PC-3 (cell line): ENCODE data around the gene NRXN2. TPM values are rescaled to one million over a fixed set of nuclear protein-coding genes. Genes with fewer than 3 reads are reported as not detected.

Experiments
- ATAC-seq: fragments of 200-7000 bp; cut with Tn5 transposase; 2 replicates; pipeline ENCODE4 v1.9.1; 2020; ENCODE audit warnings: mild to moderate bottlenecking, moderate library complexity
- BruUV-seq: library from RNA; stranded (reverse); fragments of 400-500 nt; replicated peaks from 2 replicates; lab custom pipeline; 2021; lab: Mats Ljungman, UMichigan
- CTCF ChIA-PET: fragments of 300-600 bp; sonication (Branson Sonifier 250); formaldehyde crosslinking; loops from one replicate; lab custom pipeline; 2022; ENCODE audit warnings: antibody characterized with exemption; lab: Charles Lee
- POLR2A ChIA-PET: fragments of 300-600 bp; sonication (Branson Sonifier 250); formaldehyde crosslinking; loops from one replicate; lab custom pipeline; 2022; ENCODE audit warnings: antibody characterized with exemption; ENCODE audit not compliant: unreplicated experiment; lab: Charles Lee
- DNase-seq: peaks from one replicate; pipeline ENCODE4 v3.0.0-alpha.2; 2015
- H2AFZ ChIP-seq: fragments of 300-600 bp; sonication (generic); 2 replicates; pipeline ENCODE4 v1.6.0; 2016; ENCODE audit warnings: antibody characterized with exemption, low read length
- H3F3A ChIP-seq: fragments of 300-600 bp; sonication (generic); one replicate; pipeline ENCODE4 v1.6.0; 2017; ENCODE audit warnings: antibody characterized with exemption, low read length, control low read depth, mild to moderate bottlenecking; ENCODE audit not compliant: unreplicated experiment
- H3K27ac ChIP-seq: fragments of 300-600 bp; sonication (generic); 2 replicates; pipeline ENCODE4 v1.5.1; 2016; ENCODE audit warnings: mild to moderate bottlenecking, low read length
- H3K27me3 ChIP-seq: fragments of 300-600 bp; sonication (generic); 2 replicates; pipeline ENCODE4 v1.6.1; 2016; ENCODE audit warnings: low read length, mixed read lengths
- H3K36me3 ChIP-seq: fragments of 300-600 bp; sonication (generic); 2 replicates; pipeline ENCODE4 v1.6.1; 2016; ENCODE audit warnings: low read depth, mixed run types, low read length, mixed read lengths
- H3K4me1 ChIP-seq: fragments of 300-600 bp; sonication (generic); 2 replicates; pipeline ENCODE4 v1.5.1; 2016; ENCODE audit warnings: low read length; ENCODE audit not compliant: insufficient read depth
- H3K4me2 ChIP-seq: fragments of 300-600 bp; sonication (generic); 2 replicates; pipeline ENCODE4 v1.6.0; 2016; ENCODE audit warnings: low read length
- H3K4me3 ChIP-seq: fragments of 300-600 bp; sonication (generic); 2 replicates; pipeline ENCODE4 v1.5.1; 2016; ENCODE audit warnings: mild to moderate bottlenecking, low read length, mixed read lengths
- H3K79me2 ChIP-seq: fragments of 300-600 bp; sonication (generic); 2 replicates; pipeline ENCODE4 v1.6.1; 2017; ENCODE audit warnings: low read length, mixed read lengths
- H3K9ac ChIP-seq: fragments of 300-600 bp; sonication (generic); 2 replicates; pipeline ENCODE4 v1.6.0; 2016; ENCODE audit warnings: mild to moderate bottlenecking, low read length
- H3K9me2 ChIP-seq: fragments of 300-600 bp; sonication (generic); replicated peaks from 2 replicates; pipeline ENCODE4 v1.6.1; 2016; ENCODE audit warnings: mixed run types, low read length, mixed read lengths
- H3K9me3 ChIP-seq: fragments of 300-600 bp; sonication (generic); 2 replicates; pipeline ENCODE4 v1.6.1; 2016; ENCODE audit warnings: low read length, mixed read lengths
- H4K20me1 ChIP-seq: fragments of 300-600 bp; sonication (generic); 2 replicates; pipeline ENCODE4 v1.6.1; 2016; ENCODE audit warnings: low read length, mixed read lengths
- EZH2 ChIP-seq: fragments of 300-600 bp; sonication (generic); IDR thresholded peaks from one replicate; pipeline ENCODE4 v1.6.1; 2017; ENCODE audit warnings: antibody characterized with exemption, mild to moderate bottlenecking, low read length; ENCODE audit not compliant: unreplicated experiment
- EZH2phosphoT487 ChIP-seq: fragments of 300-600 bp; sonication (generic); IDR thresholded peaks from 2 replicates; pipeline ENCODE4 v1.6.1; 2018; ENCODE audit warnings: mild to moderate bottlenecking, antibody characterized with exemption, low read length, borderline replicate concordance
- intact Hi-C: fragments of 100-400 bp; cut with micrococcal nuclease; formaldehyde crosslinking; loops from 2 replicates; pipeline ENCODE4 v1.9.0; 2023
- total RNA-seq: library from RNA; depleted of rRNA; stranded (reverse); fragments of >200 nt; gene quantifications from 2 replicates; pipeline ENCODE4 v1.2.3, GENCODE V29; 2014
- TF ChIP-seq, protein P1 (sequence below): fragments of 300-600 bp; sonication (generic); conservative IDR thresholded peaks from 2 replicates; pipeline ENCODE4 v1.5.1; 2017; ENCODE audit warnings: antibody characterized with exemption, low read depth, mild to moderate bottlenecking, low read length

The NRXN2 gene
- total RNA-seq, 1 experiment from 2014 or later = not detected

DNA sequence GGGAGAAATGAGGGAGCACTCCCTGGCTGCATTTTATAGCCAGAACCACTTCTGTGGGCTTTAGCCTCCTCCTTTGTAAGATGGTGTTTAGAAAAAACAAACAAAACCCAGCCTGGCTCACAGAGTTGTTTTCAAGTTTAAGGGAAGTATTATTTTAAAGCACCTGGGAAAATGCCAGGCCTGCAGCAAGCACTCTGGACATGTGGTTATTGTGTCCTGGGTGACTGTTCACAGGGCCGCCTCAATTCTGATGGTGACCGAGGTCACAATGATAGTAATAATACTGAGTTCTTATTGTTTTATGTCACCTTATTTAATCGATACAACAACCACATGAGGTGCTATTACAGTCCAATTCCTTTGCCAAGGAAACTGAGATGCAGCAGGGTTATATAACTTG, 152.7 kb downstream of the NRXN2 start:
- CTCF ChIA-PET = no interaction called here
- no peak for ATAC-seq

DNA sequence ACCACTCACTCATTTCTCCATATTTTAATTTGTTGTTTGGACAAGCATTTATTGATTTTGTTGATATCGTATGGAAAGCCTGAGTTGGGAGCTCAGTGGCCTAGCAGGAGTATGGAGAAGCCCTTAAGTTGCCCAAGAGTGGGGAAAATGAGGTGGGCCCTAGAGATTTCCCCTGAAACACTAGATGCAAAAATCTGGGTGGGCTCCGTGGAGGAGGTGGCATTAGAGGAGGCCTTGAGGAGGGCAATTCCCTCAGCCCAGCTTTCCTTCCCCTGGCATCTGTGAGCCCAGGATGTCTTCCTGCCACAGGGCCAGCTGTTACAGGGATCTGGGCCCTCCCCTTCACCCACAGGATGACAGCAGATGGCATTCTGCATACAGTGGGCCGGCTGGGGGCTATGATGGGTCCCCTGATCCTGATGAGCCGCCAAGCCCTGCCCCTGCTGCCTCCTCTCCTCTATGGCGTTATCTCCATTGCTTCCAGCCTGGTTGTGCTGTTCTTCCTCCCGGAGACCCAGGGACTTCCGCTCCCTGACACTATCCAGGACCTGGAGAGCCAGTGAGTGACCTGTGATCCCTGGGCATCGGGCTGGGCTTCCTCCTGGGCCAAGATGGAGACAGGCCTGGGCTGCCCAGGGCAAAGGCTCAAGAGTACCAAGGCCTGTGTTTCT, 153.6 kb downstream of the NRXN2 start:
- ChIA-PET CTCF (no interaction called here), POLR2A (no interaction called here)
- Histone ChIP-seq H3K9me2 (no peaks in the 10 kb centered on the region), H3K9ac (no peak overlapping the region), H3K4me3 (no peak overlapping the region), H3K9me3 (no peaks in the 10 kb centered on the region), H3K4me1 (0 out of 2 replicates have a peak, but pooled peaks cover 9% of the 10 kb centered on the region), H3K4me2 (no peak overlapping the region), H3F3A (no peaks in the 10 kb centered on the region), H4K20me1 (no peaks in the 10 kb centered on the region), H3K36me3 (no peaks in the 10 kb centered on the region), H3K79me2 (no peaks in the 10 kb centered on the region), H3K27ac (no peak overlapping the region), H2AFZ (no peak overlapping the region), H3K27me3 (peaks cover 24% of the 10 kb centered on the region)
- no peak for ATAC-seq
- BruUV-seq = no TSS peak
- TF ChIP-seq EZH2phosphoT487 (no peak), EZH2 (no peak)
- TF ChIP-seq, protein P1, sequence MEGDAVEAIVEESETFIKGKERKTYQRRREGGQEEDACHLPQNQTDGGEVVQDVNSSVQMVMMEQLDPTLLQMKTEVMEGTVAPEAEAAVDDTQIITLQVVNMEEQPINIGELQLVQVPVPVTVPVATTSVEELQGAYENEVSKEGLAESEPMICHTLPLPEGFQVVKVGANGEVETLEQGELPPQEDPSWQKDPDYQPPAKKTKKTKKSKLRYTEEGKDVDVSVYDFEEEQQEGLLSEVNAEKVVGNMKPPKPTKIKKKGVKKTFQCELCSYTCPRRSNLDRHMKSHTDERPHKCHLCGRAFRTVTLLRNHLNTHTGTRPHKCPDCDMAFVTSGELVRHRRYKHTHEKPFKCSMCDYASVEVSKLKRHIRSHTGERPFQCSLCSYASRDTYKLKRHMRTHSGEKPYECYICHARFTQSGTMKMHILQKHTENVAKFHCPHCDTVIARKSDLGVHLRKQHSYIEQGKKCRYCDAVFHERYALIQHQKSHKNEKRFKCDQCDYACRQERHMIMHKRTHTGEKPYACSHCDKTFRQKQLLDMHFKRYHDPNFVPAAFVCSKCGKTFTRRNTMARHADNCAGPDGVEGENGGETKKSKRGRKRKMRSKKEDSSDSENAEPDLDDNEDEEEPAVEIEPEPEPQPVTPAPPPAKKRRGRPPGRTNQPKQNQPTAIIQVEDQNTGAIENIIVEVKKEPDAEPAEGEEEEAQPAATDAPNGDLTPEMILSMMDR = no peak
- DNase-seq = no peak
- intact Hi-C loops = no loop called here

More for the DNA sequence above, 152.7 kb downstream of the NRXN2 start:
- Histone ChIP-seq H3K9ac (no peak overlapping the region), H3F3A (no peaks in the 10 kb centered on the region), H3K79me2 (no peaks in the 10 kb centered on the region), H3K9me2 (no peaks in the 10 kb centered on the region), H3K4me2 (no peak overlapping the region), H4K20me1 (no peaks in the 10 kb centered on the region), H3K27me3 (peaks cover 33% of the 10 kb centered on the region), H3K4me3 (no peak overlapping the region), H2AFZ (no peak overlapping the region), H3K9me3 (no peaks in the 10 kb centered on the region), H3K4me1 (0 out of 2 replicates have a peak, but pooled peaks cover 9% of the 10 kb centered on the region), H3K27ac (no peak overlapping the region), H3K36me3 (no peaks in the 10 kb centered on the region)
- no peak for DNase-seq
- intact Hi-C loops = no loop called here
- POLR2A ChIA-PET = no interaction called here
- no peak for TF ChIP-seq EZH2phosphoT487
- no peak for TF ChIP-seq EZH2
- TF ChIP-seq, protein P1 = no peak
- no TSS peak for BruUV-seq

DNA sequence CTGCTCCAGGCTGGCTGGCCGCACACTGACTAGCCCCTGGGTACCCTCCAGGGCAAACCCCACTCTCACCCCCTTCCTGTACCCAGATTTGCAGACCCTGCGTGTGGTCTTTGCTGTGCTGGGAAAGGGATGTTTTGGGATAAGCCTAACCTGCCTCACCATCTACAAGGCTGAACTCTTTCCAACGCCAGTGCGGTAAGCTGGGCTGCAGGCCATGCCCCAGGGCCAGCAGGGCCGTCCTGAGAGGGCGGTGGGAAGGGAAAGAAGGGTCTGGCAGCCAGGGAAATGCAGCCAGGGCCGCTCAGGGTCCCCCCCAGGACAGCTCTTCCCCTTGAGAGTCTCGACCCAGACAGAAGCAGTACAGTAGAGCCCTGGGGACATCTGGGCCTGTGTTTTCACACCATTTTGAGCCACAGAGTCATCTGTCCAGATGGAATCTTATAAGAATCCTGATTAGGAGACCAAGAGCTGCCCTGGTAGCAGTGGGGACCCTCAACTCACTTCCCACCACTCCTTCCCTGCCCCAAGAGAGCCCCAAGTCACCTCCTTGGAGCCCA, 154.3 kb downstream of the NRXN2 start:
- TF ChIP-seq EZH2 (no peak), EZH2phosphoT487 (no peak)
- TF ChIP-seq, protein P1 = no peak
- Histone ChIP-seq H3K36me3 (no peaks in the 10 kb centered on the region), H4K20me1 (no peaks in the 10 kb centered on the region), H3K4me2 (no peak overlapping the region), H3K9me2 (no peaks in the 10 kb centered on the region), H3F3A (no peaks in the 10 kb centered on the region), H3K9ac (no peak overlapping the region), H3K4me1 (0 out of 2 replicates have a peak, but pooled peaks cover 9% of the 10 kb centered on the region), H2AFZ (no peak overlapping the region), H3K4me3 (no peak overlapping the region), H3K79me2 (no peaks in the 10 kb centered on the region), H3K9me3 (no peaks in the 10 kb centered on the region), H3K27ac (no peak overlapping the region), H3K27me3 (peaks cover 18% of the 10 kb centered on the region)
- no TSS peak for BruUV-seq
- POLR2A ChIA-PET = no interaction called here
- CTCF ChIA-PET = no interaction called here
- no peak for ATAC-seq
- intact Hi-C loops = no loop called here
- DNase-seq = no peak
